ENCODE measurements around the gene C10orf67. TPM values are rescaled to one million over a fixed set of nuclear protein-coding genes. Genes with fewer than 3 reads are reported as not detected.
A peak's percentile ranks its signal among the peaks of the same experiment; 100 is the strongest.

Gene C10orf67
- total RNA-seq, 1 donor from 2014 or later, result 0.17 TPM

DNA sequence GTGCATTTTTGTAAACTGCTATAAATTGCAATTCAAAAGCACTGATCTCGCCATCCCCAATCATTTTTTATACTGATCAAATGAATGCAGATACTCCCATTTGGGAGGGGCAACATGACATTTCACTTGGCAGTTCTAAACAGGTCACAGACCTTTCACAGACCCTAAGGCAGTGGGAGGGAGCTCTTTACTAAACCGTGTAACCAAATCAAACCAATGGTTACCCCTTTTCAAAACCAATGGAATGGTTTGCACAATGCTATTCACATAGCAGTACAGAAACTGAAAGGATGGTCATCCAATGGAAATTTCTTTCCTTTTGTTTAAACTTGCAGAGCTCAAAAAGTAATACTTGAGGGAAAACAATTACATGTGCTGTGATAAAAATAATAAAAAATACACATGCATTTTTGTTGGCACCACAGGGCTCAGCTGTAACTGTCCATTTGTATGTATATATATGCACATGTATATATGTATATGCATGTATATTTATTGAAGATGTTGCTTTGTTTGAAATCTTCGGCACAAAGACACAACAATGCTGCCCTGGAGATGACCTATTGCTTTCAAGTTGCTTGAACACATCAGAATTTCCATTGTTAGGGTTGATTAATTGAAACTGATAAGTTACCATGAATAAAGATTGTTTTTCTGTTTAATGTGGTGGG is 138.5 kb downstream of the C10orf67 start:
- no peak overlapping the region for H3K4me3 Mint-ChIP-seq
- peaks cover 91% of the 10 kb centered on the region for H3K27me3 Mint-ChIP-seq
- no peak overlapping the region for H3K27ac Mint-ChIP-seq
- TF ChIP-seq, protein P1, sequence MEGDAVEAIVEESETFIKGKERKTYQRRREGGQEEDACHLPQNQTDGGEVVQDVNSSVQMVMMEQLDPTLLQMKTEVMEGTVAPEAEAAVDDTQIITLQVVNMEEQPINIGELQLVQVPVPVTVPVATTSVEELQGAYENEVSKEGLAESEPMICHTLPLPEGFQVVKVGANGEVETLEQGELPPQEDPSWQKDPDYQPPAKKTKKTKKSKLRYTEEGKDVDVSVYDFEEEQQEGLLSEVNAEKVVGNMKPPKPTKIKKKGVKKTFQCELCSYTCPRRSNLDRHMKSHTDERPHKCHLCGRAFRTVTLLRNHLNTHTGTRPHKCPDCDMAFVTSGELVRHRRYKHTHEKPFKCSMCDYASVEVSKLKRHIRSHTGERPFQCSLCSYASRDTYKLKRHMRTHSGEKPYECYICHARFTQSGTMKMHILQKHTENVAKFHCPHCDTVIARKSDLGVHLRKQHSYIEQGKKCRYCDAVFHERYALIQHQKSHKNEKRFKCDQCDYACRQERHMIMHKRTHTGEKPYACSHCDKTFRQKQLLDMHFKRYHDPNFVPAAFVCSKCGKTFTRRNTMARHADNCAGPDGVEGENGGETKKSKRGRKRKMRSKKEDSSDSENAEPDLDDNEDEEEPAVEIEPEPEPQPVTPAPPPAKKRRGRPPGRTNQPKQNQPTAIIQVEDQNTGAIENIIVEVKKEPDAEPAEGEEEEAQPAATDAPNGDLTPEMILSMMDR (conservative IDR thresholded peaks at IDR 0.05), result no peak
- no peaks in the 10 kb centered on the region for H3K36me3 Mint-ChIP-seq
- no peaks in the 10 kb centered on the region for H3K4me1 Mint-ChIP-seq (ENCODE audit: unreplicated experiment)
- no peaks in the 10 kb centered on the region for H3K9me3 Mint-ChIP-seq
- DNase-seq (ENCODE audit: extremely low spot score, unreplicated experiment), result no peak

DNA sequence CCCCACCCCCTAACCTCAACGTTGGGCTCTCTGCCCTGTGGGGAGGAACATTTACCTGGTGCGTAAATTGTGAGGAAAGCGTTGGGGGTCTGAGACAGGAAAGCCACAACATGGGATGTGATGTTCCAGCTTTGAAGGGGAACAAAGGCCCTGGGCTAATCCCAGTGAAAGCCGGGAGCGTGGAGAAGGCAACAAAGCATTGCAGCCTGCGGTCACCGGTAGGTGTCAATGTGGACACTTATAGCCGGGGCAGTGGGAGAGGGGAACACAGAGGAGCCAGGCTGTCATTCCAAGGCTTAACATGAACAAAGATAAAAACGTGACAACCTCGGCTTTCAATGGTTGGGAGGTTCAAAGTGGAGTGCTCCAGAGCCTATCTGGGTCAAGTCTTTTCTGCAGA is 139.8 kb downstream of the C10orf67 start:
- Mint-ChIP-seq H3K4me3 (no peak overlapping the region), H3K27ac (no peak overlapping the region), H3K27me3 (peaks cover 94% of the 10 kb centered on the region), H3K36me3 (no peaks in the 10 kb centered on the region), H3K9me3 (no peaks in the 10 kb centered on the region), H3K4me1 (ENCODE audit: unreplicated experiment) (no peaks in the 10 kb centered on the region)
- TF ChIP-seq, protein P1 (conservative IDR thresholded peaks at IDR 0.05), result peak; percentile 47
- DNase-seq (ENCODE audit: extremely low spot score, unreplicated experiment), result no peak

GRCh38 chr10:23203369-23204325 is 140.9 kb downstream of the C10orf67 start:
- Mint-ChIP-seq H3K27ac (no peak overlapping the region), H3K36me3 (no peaks in the 10 kb centered on the region), H3K27me3 (peaks cover 94% of the 10 kb centered on the region), H3K4me3 (no peak overlapping the region), H3K9me3 (no peaks in the 10 kb centered on the region), H3K4me1 (ENCODE audit: unreplicated experiment) (no peaks in the 10 kb centered on the region)
- TF ChIP-seq, protein P1 (conservative IDR thresholded peaks at IDR 0.05), result no peak
- DNase-seq (ENCODE audit: extremely low spot score, unreplicated experiment), result no peak

DNA sequence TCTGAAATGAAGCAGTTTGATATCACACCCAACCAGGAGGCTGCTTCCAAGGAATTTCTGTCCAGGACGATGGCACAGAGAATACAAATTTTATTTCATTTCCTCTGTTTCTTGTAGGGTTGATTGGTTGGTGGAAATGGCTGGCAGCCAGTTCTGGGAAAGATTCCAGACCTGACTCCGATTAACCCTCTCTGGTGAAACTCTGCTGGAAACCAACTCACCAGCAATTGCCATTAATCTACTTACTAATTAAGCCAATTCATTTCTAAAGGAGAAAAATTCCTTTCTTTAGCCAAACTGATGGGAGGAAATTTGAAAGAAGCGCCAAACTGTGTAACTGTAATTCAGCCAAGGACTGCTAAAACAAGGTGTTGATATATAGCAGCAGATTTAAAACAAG is 141.8 kb downstream of the C10orf67 start:
- TF ChIP-seq, protein P1 (conservative IDR thresholded peaks at IDR 0.05), result no peak
- DNase-seq (ENCODE audit: extremely low spot score, unreplicated experiment), result no peak
- H3K27me3 Mint-ChIP-seq, result peaks cover 94% of the 10 kb centered on the region
- H3K4me1 Mint-ChIP-seq (ENCODE audit: unreplicated experiment), result no peaks in the 10 kb centered on the region
- H3K9me3 Mint-ChIP-seq, result no peaks in the 10 kb centered on the region
- H3K27ac Mint-ChIP-seq, result no peak overlapping the region
- H3K36me3 Mint-ChIP-seq, result no peaks in the 10 kb centered on the region
- H3K4me3 Mint-ChIP-seq, result no peak overlapping the region

DNA sequence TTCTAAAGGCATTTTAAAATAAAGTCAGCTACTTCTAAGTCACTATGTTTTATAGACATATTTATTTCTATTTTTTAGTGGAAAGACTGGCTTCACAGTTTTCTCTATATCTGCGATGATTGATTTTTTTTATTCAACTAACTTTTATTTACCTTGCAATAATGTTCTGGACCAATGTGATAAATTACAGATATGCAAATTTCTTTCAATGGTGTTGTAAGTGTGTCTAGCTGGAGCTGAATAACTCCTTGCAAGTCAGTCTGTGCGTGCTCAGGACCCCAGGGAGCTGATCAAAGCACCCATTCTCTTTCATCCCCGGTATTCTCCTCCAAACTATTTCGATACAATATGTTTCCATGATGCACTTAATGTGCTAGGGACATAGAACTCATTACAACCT is 142.8 kb downstream of the C10orf67 start:
- Mint-ChIP-seq H3K27me3 (peaks cover 94% of the 10 kb centered on the region), H3K9me3 (no peaks in the 10 kb centered on the region), H3K27ac (no peak overlapping the region), H3K4me3 (no peak overlapping the region), H3K4me1 (ENCODE audit: unreplicated experiment) (no peaks in the 10 kb centered on the region), H3K36me3 (no peaks in the 10 kb centered on the region)
- TF ChIP-seq, protein P1 (conservative IDR thresholded peaks at IDR 0.05), result no peak
- no peak for DNase-seq (ENCODE audit: extremely low spot score, unreplicated experiment)
